HG03139 (cell line): ENCODE results near the gene PDK4.

ENCODE experiments used
- ATAC-seq: cut with Tn5 transposase; IDR thresholded peaks from one replicate; pipeline ENCODE4 v1.9.1; 2021; ENCODE audit not compliant: unreplicated experiment

Gene PDK4

DNA sequence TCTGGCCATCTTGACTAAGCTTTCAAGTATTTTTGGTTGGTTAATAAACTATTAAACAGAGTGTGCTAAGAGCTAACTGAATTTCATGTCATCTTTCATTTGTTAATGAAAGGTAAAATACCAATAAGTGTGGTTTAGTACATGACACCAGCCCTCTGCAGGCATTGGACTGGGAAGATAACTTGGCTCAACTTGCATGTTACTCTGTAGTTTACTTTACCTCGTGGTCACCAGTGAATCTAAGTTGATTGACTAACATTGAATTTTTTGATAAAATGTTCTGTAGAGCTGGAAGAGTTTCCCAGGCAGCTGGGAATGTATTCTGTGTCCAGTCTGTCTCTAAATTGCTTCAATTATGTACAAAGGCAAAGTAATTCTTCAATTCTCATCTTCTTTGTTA lies 60.7 kb downstream of the PDK4 start:
- ATAC-seq: no peak

- ATAC-seq: no peak
Measured at GRCh38 chr7:95534796-95535195, 61.5 kb downstream of the PDK4 start.
